ENCODE measurements around the gene NEDD8.

The NEDD8 gene

GRCh38 chr14:24194186-24194872, 37.8 kb downstream of the NEDD8 start:
- DNase-seq = no peak

GRCh38 chr14:24192933-24193332, 39.2 kb downstream of the NEDD8 start:
- DNase-seq = no peak

- DNase-seq = no peak
Observed at GRCh38 chr14:24190416-24190815, 41.8 kb downstream of the NEDD8 start.

GRCh38 chr14:24189460-24189859, 42.7 kb downstream of the NEDD8 start:
- no peak for DNase-seq

GRCh38 chr14:24189059-24189375, 43.1 kb downstream of the NEDD8 start:
- DNase-seq = no peak

- peak; percentile 97 to 100 for DNase-seq
Observed at GRCh38 chr14:24188251-24189058, 43.7 kb downstream of the NEDD8 start, which contains the start of gene IPO4. Gene IPO4, minus strand, starts transcription at chr14:24188816. Its CDS starts 29 bp downstream, at chr14:24188787.

- DNase-seq = no peak
Observed at GRCh38 chr14:24187539-24187915, 44.6 kb downstream of the NEDD8 start.

GRCh38 chr14:24186831-24187538, 45.2 kb downstream of the NEDD8 start:
- no peak for DNase-seq

- no peak for DNase-seq
Observed at GRCh38 chr14:24185741-24186140, 46.4 kb downstream of the NEDD8 start.

GRCh38 chr14:24185026-24185425, 47.1 kb downstream of the NEDD8 start:
- no peak for DNase-seq

- no peak for DNase-seq
Observed at GRCh38 chr14:24184104-24184970, 47.8 kb downstream of the NEDD8 start.

GRCh38 chr14:24183014-24183481, 49.1 kb downstream of the NEDD8 start:
- no peak for DNase-seq

- no peak for DNase-seq
Observed at GRCh38 chr14:24182110-24182882, 49.9 kb downstream of the NEDD8 start.

GRCh38 chr14:24181371-24182077, 50.6 kb downstream of the NEDD8 start:
- no peak for DNase-seq

- DNase-seq = no peak
Observed at GRCh38 chr14:24179961-24180796, 52.0 kb downstream of the NEDD8 start.

GRCh38 chr14:24179294-24179960, 52.7 kb downstream of the NEDD8 start:
- peak in 1 of 2 experiments; percentile 74 for DNase-seq

GRCh38 chr14:24178399-24179178, 53.6 kb downstream of the NEDD8 start:
- DNase-seq = peak in 1 of 2 experiments; percentile 65

- no peak for DNase-seq
Observed at GRCh38 chr14:24177891-24178290, 54.3 kb downstream of the NEDD8 start.

Measured in NCI-H524 (cell line).